Stimulated activated CD8-positive, alpha-beta memory T cell treated with anti-CD3 and anti-CD28 coated beads, Interleukin-4, amount 100 ng/mL, for 48 hours (primary cell): ENCODE measurements around the gene DPH7.
"Not testable (repeated sequence)": the region's sequence is repeated elsewhere in the genome, so short reads cannot be mapped to it uniquely, and the experiment has no call there.

Source experiments
- DNase-seq: peaks from one replicate; pipeline ENCODE4 v3.0.0-alpha.2; 2020

Gene DPH7

DNA sequence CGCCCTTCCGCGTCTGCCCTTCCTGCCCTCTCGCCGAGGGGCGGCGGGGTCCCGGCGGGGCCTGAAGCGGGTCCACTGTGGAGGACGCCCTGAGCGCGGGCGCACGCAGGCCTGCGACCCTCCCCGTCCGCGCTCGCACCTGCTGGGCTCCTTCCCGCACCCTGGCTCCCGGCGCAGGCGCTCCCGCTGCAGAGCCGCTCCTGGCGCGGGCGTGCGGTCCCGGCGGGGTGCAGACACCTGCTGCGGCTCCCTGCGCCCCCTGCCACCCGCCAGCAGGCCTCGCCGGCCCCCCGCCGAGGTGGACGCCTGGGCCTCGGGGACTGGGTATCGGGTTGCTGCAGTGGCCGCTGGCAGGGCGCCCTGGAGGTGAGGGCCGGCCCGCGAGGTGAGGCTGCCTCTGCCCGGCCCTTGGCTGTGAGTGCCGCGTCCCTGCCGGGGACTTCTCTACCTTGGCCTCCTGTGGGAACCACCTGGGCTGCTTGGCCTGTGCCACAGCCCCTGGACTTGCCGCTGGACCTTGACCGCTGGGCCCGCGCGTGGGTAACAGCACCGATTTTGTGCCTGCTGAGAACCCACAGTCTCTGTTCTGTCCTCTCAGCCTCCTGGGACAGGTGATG, 27.4 kb upstream of the DPH7 start:
- DNase-seq, result no peak

DNA sequence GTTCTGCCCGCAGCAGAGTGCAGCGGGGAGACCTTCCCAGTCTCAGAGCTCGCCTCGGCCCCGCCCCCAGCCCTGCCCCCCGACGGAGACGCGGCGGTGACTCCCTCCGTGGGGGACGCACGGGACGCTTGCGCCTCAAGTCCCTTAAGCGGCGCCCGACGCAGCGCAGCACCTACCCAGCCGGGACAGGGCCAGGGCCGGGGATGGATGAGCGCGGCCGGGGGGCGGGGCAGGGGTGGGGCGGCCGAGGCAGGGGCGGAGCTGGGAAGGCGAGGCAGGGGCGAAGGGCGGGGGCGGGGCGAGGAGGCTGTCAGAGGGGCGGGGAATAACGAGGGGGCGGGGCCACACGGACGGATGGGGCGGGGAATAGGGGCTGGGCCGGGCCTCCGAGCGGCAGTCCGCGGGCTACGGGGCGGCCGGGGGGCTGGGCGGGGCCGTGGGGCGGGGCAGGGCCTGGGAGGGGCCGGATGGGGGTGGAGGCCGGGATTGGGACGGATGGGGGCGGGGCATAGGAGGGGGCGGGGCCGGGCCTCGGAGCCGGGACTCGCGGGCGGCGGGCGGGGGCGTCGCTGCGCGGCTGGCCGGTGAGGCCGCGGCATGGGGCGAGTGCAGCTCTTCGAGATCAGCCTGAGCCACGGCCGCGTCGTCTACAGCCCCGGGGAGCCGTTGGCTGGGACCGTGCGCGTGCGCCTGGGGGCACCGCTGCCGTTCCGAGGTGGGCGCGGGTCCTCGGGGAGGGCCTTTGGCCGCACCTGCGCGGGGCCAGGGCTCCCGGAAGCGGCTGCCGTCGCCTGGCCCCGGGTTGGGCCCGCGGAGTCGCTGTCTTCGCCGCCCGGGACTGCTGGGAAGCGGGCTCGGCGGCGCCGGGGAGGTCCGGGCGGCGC, 26.6 kb upstream of the DPH7 start, which contains the start of gene ARRDC1:
ARRDC1 (plus strand) TSS at position 566 of the 884 bp plus-strand sequence; CDS start at position 598, 32 bp downstream.
- DNase-seq, result peak; percentile 92

DNA sequence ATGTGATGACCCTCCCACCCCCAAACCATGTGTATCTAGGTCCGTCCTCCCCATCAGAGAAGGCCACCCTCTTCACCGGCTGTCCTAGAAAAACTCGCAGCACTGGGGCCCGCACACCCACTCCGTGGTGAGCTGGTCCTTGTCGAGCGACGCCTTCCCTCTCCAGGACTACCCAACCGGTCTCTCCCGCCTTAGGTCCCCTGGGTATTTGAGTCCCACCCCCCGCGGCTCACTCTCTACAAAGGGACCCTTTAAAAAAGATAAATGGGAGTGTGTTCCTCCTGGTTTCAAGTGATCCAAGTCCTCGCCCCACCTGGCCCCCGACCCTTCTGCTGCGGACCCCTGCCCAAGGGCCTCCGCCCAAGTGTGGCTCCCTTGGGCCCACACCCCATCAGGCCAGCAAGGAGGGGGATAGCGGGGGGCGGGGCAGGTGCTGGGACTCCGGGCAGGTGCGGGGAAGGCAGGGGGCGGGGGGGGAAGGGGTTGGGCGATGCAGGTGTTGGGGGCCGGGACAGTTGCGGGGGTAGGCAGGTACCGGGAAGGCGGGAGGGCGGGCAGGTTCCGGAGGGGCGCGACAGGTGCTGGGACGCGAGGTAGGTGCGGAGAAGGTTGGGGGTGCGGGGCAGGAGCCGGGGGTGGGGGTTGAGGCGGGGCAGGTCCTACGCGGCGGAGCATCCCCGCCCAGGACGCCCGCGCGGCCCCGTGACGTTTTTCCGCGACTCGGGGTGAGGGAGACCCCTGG, 25.8 kb upstream of the DPH7 start:
- DNase-seq, result no peak

DNA sequence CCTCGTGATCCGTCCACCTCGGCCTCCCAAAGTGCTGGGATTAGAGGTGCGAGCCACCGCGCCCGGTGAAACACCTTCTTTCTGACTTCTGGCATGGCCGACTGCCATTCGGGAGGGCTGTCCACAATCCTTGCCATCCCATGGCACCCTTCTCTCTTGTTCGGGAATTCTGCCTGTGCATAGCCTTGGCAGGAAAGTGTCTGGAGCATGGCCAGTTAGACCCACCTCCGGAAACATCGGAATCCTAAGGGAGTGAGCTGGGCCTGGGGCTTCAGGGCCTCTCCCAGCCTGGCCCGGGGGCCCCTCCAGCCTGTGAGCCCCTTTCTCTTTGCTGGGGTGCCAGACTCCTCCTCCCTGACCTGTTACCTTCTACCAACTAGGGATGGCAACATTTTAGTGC, 25.2 kb upstream of the DPH7 start:
- DNase-seq, result no peak

DNA sequence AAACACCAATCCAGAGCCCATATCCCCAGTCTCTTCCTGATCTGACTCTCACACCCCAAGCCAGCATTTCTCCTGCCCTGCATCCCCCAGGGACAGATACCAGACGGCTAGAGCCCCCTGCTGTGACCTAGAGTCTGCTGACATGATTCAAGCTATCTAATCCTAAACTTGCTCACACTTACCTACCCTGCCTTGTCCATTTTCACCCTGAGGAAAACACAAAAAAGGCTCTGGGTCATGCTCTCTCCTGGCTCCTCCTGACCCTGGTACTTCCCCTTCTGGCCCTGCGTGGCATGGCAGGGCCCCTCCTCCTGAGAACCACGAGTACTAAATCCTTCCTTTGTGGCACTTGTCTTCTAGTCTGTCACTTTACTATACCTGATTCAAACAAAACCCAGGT, 23.9 kb upstream of the DPH7 start:
- DNase-seq, result no peak

DNA sequence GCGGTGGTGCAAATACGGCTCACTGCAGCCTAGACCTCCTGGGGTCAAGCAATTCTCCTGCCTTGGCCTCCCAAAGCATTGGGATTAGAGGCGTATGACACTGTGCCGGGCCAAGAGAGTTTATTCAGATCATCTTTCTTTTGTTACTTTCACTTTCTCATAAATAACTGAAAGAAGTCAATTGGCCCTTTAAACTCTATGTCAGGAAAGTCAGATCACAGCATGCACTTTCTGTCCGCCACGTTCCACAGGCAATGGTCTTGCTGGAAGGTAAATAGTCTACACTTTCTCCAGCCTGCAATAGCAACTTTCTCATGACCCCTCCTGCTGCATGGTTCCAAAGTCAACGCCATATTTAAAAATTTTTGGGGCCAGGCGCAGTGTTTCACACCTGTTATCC, 20.2 kb upstream of the DPH7 start:
- no peak for DNase-seq

DNA sequence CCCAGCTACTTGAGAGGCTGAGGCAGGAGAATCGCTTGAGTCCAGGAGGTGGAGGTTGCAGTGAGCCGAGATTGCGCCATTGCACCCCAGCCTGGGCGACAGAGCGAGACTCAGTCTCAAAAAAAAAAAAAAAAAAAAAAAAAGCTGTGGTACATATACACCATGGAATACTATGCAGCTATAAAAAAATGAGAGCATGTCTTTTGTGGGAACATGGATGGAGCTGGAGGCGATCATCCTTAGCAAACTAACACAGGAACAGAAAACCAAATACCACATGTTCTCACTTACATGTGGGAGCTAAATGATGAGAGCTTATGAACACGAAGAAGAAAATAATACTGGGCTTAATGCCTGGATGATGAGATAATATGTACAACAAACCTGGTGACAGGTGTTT, 17.9 kb upstream of the DPH7 start:
- not testable (repeated sequence) for DNase-seq

DNA sequence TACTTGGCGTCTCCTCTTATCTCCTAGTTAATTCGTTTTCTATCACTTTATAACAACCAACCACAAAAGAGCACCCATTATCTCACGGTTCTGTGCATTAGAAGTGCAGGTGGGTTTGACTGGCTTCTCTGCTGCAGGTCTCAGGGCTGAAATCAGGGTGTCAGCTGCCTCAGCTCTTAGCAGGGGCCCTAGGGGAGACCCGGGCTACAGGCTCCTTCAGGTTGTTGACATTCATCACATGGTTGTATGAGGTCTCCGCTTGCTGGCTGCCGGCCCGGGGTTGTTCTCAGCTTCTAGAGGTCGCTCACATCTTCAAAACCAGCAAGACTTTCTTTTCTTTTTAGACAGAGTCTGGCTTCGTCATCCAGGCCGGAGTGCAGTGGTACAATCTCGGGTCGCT, 14.5 kb upstream of the DPH7 start:
- no peak for DNase-seq

DNA sequence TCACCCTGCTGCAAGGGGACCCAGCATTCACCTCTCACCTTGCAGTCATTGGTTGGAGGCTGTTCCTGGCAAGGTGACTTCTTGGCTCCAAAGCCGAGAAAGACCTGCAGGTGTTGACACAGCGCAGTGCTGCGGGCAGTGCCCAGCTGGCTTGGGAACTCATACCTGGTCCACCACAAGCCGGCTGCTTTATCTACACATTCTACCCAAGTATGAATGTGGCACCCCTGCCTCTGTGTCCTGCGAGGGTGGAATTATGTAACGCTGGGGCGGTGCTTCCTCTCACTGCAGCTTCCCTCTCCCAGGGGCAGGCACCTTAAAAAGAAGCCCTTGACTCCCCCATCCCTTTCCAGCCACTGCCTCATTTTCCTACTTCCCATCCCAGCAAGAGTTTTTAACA, 14.0 kb upstream of the DPH7 start:
- DNase-seq, result no peak

DNA sequence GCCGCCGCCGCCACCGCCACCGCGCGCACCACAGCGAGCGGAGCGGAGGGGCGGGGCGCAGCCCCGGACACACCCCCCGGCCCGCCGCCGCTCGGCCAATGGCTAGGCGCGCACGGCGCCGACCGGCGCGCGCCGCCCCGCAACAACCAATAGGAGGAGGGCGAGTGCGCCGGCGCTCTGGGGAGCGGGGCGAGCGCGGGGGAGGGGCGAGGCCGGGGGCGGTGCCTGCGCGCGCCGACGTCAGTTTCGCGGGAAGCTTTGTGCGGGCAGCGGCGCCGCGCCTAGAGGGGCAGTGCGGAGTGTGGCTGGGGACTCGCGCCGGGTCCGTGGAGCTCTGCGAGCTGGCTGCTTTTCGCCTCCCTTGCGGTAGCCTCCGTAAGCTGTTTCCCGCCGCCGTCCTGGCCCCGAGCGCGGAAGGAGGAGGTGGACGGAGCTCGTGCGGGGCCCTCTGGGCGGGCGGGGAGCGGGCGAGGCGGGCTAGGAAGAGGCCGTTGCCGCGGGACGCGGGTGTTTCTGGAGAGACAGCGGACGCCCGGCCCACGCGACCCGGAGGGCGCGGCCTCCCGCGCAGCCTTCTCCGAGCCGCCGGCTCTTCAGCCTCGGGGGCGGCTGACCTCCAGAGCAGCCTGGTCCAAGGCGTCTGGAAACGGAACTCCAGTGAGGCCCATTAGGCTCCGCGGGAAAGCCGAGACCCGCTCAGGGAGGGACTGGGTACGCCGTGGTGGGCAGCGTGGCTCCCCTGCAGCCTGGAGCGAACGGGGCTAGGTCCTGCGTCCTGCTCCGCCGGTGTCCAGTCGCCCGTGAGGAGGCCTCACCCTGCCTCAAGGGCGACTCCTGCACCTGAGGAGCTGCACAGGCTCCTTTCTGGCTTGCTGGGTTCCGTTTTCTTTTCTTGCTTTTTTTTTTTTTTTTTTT, 12.0 kb upstream of the DPH7 start, which contains the start of gene ZMYND19:
ZMYND19 (minus strand) TSS at position 44 of the 915 bp plus-strand sequence. CDS start 249 bp downstream, outside the sequence.
- peak; percentile 93 for DNase-seq

DNA sequence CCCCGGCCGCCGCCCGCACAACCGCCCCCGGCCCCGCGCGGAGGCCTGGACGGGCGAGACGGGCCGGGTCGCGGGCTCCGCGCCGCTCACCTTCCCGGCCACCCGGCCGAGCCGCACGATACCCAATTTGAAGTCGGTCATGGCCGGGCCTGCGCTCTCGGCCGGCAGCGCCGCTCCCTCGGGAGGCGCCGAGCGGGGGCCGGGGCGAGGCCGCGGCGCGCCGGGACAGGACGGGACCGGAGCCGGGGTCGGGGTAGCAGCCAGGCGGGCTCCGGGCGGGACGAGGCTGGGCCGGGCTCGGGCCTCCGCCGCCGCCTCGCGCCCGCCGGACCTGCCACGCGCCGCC, 11.4 kb upstream of the DPH7 start:
- no peak for DNase-seq

DNA sequence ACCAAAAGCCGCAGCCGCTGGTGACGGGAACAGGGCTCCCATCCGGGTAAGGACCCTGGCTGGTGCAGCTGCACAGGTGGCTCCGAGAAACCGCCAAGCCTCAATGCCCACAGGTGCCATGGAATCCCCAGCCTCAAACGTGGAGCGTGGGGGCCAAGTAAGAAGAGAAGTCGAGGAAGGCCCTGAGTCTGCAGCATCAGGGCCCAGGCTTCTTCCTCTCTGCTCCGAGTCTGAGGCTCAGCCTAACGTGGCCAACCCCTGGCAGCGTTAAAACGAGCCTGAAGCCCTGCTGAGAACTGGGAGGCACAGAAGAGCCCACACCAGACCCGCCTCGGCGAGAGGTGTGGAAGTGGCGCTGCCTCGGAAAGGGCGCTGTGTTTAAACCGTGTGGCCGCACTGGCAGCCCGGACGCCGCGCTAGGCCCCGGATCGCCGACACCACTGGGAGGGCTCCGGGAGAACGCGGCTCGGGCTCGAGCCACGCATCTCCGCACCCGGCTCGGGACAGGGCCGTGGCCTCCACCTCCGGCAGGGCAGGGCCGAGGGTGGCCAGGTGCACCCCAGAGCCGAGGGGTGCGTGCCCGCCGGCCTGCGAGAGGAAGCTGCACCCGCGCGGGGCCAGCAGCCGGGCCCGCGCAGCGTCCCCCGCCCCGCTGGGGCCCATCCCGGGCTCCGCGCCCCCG, 10.9 kb upstream of the DPH7 start:
- DNase-seq, result peak; percentile 31

DNA sequence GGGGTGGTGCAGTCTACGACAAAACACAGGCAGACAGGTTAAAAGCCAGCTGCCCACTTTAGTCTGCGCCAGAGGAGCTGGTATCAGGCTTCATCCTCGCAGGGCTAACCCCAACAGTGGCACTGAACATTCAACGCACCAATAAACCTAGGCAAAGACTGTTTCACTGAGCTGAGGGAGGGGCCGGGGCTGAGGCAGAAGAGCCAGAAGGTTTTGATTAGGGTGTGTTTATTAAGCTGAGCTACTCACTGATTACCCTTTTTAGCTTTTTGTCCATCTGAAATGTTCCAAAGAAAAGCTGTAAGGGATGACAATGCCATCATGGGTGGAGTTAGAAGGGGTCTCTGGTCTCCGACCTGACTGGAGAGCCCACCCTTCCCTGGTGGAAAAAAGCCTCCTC, 10.2 kb upstream of the DPH7 start:
- DNase-seq, result no peak

DNA sequence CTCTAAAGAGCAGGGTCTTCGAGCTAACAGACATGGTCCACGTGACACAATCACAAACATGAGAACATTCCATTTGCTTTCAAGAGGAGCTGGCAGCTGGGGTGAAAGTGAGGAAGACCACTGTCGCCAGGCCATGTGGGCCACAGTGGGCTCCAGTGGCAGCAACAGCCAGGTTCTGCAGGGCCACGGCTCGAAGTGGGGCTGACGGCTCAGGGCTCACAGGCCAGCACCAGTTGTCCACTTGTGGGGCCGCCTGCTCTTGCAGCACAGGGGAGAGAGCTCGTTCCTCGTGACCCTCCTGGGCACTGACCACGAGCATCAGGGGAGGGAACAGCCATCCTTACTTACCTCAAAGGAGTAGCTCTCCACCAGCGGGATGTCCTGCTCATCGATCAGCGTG, 9.6 kb upstream of the DPH7 start:
- DNase-seq, result no peak

DNA sequence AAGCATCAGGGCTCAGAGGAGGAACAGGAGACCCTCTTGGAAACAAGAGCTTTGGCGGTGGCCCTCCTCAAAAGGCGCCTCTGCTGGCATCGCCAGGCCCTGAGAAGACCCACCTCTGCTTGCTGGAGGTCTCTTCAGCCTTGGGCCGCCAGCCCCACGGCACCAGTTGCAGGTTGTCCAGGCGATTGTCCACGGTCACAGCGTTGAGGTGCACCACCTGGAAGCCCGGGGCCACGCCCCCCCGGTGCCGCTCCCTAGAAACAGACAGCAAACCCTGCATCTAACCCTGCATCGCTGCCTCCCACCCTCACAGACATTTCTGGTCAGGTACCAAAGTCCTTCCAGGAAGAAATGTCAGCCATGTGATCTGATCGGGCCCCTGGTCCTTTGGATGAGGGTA, 8.1 kb upstream of the DPH7 start:
- DNase-seq, result no peak

DNA sequence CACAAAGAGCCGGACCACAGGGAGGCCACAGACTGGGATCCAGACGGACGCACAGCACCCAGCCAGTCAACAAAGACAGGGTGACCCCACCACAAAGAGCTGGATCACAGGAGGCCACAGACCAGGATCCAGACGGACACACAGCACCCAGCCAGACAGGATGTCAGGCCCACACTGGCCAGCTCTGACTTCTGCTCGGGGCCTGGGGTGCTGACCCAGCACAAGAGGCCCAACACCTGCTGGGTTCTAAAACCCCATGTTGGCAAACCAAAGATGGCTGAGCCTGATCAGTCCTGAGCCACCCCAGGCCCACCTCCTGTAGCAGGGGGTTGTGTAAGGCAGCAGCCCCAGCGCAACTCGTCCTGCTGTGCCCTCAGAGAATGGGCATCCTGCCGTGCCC, 5.2 kb upstream of the DPH7 start:
- no peak for DNase-seq

DNA sequence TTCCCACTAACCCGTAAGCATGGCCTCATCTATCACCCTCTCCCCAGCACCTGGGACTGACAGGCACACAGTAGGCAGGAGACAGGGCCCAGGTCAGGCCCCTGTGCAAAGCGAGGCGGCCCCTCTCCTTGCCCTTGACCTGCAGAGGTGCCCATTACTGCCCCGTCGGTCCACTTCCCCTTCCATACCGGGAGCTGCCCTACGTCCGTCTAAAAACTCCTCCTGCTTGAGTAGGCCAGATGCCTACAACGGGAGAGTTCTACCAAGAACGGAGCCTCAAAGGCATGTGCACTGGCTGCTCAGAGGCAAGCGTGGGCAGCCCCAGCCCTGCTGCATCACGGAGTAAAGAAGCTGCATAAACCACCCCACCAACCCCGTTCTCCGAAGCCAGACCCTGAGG, 4.6 kb upstream of the DPH7 start:
- DNase-seq, result no peak

DNA sequence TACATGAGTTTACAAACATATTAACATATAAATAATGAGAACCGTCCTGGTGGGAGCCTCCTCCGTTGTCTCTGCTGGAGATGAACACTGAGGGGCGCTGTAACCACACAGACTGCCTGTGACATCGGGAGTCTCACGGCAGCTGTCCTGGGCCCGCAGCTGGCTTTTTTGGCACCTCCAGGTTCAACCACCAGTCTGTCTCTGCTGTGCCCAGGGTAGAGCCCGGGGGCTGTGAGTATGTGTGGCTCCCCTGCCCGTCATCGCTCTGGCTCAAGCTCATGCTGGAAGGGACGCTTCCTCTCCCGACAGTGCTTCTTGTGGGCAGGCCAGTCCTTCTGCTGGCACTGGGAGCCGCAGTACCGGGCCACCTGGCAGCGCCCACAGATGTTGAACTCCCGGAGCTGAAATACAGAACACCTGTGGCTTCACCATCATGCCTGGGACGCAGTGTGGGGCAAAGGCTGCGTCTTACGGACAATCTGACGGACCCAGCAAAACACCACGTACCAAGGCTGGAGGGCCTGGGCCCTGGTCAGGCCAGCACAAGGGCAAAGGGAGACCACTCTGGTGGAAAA, 3.6 kb upstream of the DPH7 start:
- DNase-seq, result no peak

DNA sequence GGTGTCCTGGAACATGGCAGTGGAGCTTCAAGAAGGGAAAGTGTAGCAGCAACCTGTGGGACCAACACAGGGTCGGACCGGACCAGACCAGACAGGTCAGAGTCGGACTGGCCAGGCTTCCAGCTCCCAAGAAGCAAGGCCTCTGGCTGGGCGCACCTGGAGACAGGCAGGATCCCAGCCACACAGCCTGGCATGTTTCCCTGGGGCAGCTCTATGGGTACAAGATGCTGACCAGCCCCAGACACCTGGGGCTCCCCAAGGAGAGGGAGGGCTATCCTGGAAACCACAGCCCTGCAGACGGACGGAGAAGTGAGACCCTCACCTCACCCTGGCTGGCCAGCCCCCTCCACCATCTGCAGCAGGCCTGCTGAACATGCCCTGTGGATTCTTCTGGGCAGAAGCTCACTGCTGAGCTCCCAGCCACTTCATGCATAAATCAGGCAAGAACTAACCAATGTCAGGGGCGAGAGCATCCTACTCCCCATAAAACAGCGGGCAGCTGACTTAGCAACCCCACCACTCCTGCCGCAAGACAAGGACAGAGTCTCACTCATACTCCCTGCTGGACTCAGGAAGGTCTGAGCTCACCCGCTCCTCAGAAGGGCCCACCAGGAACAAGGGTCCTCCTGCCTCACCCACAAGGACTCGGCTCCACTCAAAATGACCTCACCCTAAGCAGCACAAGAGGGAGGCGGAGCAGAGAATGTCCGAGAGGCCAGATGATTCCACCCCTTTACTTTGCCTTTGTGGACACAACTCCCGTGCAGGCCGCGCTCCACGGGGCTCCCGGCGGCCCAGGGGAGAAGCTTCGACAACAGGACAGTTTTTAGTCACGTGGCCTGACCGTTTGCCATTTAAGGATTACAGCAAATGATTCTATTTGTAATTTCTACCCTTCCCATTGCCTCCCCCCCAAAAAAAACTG, 2.9 kb upstream of the DPH7 start:
- no peak for DNase-seq

DNA sequence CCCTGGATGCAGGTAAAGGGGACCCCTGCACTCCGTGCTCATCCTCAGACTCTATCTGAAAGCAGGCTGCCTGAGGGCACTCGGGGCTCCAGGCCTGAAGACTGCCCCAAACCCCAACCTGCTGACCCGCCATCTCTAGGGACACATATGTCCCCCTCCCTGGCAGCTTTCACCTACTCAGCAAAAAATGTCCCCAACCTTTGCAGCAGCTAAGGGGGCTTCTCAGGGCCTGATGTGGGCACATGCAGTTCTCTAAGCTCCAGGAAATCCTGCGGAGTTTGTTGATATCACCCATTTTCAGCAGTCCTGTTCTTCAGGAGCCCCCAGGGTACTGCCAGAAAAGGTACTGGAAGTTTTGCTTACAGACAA, 2.2 kb upstream of the DPH7 start:
- no peak for DNase-seq
